Right renal cortex interstitium (tissue), 3 donors: Measurements from ENCODE around the gene PTPRG. TPM values are rescaled to one million over a fixed set of nuclear protein-coding genes. Genes with fewer than 3 reads are reported as not detected.
"Not testable (repeated sequence)": the region's sequence is repeated elsewhere in the genome, so short reads cannot be mapped to it uniquely, and the experiment has no call there.

Experiments
- DNase-seq, 3 donors: peaks; one replicate each; pipeline ENCODE4 v3.0.0-alpha.2; 2013; ENCODE audit warnings: low read depth in 3 of 3, low spot score in 2 of 3
- polyA plus RNA-seq, 3 donors: library from polyadenylated mRNA; unstranded; fragments of 120-200 nt; gene quantifications; one replicate each; pipeline ENCODE4 v1.2.1, GENCODE V29; 2013; ENCODE audit not compliant: insufficient read length in 3 of 3

Gene PTPRG
- polyA plus RNA-seq, 3 donors: 87.3 to 97.7 (median 93.7) TPM

DNA sequence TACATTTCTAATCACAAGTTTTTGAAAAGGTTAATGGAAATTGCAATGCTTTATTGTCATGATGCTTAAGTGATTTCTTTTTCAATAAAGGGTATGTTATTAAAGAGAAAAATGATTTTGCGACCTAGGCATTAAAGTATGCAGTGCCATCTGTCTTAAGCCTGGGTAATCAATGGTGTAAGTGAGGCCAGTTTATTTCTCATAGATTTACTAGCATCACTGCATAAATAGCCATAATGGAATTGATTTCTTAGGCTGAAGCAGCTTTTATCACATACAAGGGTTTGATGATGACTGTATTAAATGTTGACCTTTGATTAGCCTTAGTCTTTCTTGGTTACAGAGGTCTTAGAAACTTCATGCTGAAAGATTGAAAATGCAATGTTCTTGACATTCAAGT lies 464.5 kb downstream of the PTPRG start:
- no peak for DNase-seq

- peak in 2 of 3 donors; percentile 23 to 30 for DNase-seq
Measured at GRCh38 chr3:62027241-62027640, 465.9 kb downstream of the PTPRG start.

GRCh38 chr3:62027796-62028195 lies 466.4 kb downstream of the PTPRG start:
- DNase-seq: no peak

GRCh38 chr3:62028236-62028635 lies 466.9 kb downstream of the PTPRG start:
- DNase-seq: no peak

GRCh38 chr3:62032738-62033137 lies 471.4 kb downstream of the PTPRG start:
- DNase-seq: no peak

- DNase-seq: no peak
Measured at GRCh38 chr3:62035402-62036057, 474.2 kb downstream of the PTPRG start.

GRCh38 chr3:62036726-62037125 lies 475.4 kb downstream of the PTPRG start:
- DNase-seq: no peak

DNA sequence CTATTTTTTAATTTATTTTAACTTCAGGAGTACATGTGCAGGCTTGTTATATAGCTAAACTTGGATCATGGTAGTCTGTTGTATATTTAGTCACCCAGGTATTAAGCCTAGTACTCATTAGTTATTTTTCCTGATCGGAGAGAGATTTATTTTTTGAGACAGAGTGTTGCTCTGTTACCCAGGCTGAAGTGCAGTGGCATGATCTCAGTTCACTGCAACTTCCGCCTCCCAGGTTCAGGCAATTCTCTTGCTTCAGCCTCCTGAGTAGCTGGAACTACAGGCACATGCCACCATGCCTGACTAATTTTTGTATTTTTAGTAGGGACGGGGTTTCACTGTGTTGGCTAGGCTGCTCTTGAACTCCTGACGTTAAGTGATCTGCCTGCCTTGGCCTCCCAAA lies 477.4 kb downstream of the PTPRG start:
- not testable (repeated sequence) for DNase-seq

DNA sequence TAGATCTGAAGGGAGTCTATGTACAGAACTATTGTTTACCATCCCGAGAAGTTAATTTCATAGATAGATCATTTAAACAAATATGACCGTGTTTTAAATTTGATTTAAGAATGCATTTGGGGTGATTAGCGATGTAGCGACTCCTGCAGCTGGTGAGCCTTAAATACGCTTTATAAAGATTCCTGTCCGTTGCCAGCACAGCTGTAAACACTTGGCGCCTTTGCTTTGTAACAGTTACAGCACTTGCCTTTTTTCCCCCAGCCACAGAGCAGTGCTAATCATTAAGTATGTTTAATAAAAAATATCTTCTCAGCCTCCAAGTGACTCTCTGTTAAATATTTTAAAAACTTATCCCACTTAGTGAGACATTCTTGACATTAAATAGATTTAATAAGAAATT lies 478.2 kb downstream of the PTPRG start:
- DNase-seq: no peak

DNA sequence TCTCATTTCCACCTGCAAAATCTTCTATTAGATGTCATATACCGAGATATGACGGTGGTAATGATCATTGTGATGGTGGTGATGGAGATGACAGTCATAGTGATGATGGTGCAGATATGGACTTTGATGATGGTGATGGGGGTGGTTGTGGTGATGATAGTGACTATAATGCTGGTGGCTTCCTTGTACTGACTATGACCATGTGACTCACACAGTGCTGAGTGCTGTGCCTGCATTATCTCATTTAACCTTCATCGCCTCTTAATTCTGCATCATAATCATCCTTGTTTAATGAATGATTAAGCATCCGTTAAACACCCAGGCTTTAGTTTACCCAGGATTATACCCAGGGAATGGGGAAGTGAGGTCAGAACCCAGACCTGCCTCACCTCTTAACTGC lies 480.3 kb downstream of the PTPRG start:
- no peak for DNase-seq

GRCh38 chr3:62044874-62045411 lies 483.6 kb downstream of the PTPRG start:
- DNase-seq: no peak

DNA sequence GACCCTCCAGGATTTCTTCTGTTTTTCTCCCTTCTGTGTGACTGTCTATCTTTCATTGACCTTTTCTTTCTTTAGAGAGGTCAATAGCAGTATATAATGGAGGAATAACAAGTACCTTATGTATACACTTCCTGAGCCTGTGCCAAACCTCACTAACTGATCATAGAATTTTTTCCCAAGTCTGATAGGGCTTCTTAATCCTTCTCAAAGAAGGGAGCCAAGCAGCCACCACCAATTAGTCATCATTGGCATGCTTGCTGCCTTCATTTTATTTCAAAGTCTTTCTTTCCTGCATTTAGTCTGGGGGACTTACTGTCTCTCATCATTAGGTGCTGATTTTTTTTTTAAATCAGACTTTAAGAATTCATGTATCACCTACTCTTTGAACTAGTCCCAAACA lies 485.0 kb downstream of the PTPRG start:
- DNase-seq: no peak

- no peak for DNase-seq
Measured at GRCh38 chr3:62048577-62048976, 487.2 kb downstream of the PTPRG start.

DNA sequence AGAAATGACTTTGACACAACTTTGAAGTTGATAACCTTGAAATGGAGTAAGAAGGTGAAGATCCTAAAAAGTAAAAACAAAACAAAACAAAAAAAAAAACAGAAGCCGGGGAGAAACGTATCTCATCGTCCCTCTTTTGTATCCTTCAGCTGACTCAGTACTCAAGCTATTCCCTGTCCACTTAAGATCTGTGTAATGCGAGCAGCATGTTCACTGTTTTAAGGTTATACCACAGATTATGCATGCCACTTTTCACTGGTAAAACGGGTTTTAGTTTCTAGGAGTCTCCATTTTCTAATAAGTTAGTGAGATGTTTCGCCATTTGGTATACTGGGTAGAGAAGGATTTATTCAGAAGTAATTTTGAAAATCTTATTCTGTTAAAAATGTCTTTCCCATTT lies 487.7 kb downstream of the PTPRG start:
- no peak for DNase-seq

GRCh38 chr3:62051506-62051905 lies 490.1 kb downstream of the PTPRG start:
- no peak for DNase-seq

- DNase-seq: no peak
Measured at GRCh38 chr3:62052331-62052730, 491.0 kb downstream of the PTPRG start.

DNA sequence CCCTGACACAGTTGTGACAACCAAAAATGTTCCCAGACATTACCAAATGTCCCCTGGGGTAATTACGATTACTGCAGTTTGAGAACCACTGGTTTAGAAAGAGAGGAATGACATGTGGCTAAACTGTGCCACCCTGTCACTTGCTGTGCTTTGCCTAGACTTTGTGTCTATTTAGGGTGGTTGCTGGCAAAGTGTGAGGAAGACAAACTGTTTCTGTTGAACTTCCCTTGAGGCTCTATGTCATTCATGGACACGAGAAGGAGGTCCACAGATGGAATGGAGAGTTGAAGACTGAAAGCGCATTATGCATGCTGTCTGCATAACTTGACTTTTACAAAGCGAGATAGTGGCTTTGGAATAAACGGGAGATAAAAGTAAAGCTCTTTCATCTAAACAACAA lies 495.3 kb downstream of the PTPRG start:
- no peak for DNase-seq

DNA sequence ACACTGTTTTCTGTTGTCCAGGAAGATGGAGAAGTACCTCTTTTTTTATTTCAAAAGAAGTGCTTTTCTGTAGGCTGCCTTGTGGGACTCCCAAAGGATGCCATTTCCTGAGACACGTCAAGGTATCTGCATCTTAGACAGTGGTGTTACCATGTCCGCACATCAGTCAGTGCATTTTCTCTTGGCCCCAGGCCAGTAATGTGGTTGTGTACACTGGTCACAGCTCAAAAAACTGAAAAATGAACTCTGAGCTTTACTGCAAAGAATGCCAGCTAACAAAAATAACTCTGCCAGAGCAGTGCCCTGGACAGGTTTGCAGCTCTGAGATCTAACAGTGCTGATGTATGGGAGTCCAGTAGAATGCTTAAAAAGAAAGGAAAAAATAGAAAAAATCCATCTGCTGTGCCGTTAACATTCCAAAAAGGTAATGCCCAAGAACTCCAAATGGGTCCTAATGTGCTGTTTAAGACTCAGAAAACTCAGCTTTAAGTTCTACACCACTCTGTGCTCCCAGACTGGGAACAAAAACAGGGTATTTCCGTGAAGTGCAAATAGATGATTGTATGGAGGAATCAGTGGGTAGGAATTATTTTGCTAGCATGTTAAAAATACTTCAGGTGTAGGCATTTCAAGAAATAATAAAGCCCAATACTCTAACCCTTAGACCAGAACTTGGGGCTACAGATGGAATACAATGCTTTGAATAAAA lies 496.1 kb downstream of the PTPRG start:
- DNase-seq: no peak

DNA sequence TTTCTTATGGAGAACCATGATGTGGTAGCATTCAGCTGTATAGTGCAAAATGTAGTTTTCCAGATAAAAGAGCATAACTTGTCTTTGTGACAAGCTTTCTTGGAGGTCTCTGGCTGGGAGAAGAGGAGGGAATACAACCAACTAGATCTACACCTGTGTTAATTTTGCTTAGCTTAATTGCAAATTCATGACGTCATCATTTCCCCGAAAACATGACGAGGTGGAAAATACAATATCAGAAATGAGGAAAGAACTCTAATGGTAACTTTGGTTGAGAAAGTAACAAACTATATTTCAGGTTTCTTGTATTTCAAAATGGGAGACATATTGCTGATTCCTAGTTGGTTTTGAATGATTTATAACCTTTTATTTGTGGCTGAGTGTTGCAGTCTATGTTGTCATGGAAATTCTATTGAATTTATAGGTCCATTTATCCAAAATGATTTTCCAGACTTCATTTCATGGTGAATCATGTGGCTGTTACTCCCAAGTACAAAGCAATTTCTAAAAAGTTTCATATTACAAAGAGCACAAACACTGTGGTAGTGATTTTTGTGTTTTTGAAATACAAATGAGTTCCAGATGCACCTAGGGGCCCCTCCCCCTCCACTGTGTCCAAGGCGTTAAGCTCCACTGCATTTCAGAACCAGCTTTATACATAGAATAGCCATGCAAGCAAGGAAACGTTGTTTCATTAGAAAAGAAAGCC lies 504.8 kb downstream of the PTPRG start:
- no peak for DNase-seq

DNA sequence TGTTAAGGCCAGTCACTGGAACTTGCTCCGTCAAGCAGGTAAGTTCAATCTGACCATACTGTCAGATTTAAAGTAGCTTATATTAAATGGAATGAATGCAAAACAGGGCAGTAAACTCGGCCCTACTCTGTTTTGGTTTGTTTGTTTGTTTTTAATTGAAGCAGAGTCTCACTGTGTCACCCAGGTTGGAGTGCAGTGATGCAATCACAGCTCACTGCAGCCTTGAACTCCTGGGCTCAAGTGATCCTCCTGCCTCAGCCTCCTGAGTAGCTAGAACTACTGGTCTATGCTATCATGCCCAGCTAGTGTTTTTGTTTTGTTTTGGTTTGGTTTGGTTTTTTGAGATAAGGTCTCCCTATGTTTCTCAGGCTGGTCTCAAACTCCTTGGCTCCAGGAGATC lies 507.0 kb downstream of the PTPRG start:
- DNase-seq: no peak

DNA sequence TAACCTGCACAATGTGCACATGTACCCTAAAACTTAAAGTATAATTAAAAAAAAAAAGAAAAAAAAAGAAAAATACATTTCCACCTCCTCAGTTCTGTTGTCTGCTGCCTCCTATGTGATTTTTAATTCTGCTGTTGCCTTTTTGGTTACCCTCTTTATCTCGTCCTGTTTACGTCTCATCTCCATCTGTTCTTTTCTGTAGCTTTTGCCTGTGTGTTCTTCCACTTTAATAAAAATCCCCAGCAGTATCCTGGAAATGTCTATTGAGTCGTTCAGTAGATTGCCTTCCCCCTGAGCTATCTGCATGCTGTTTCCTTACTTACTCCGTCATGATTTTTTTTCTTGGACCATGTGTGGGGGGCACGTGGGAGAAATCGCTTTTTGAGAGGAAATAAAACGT lies 509.5 kb downstream of the PTPRG start:
- DNase-seq: no peak

DNA sequence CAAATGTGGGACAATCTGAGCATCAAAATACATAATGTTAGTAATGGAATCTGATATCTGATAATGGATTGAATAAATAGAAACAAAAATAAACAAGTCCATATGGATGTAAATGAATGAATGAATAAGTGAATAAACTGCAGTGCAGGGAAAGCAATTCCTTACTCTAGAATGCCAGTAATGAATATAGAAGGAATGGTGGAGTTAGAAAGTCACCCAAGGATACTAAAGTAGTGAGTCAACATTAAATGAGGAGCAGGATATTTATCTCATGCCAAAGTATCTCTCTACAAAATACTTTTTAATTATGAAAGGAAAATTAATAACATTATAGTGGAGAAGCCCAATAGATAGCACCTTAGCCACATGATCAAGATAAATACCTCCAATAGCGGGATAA lies 511.7 kb downstream of the PTPRG start:
- no peak for DNase-seq
